ENCODE data around the gene APOL1.

The APOL1 gene

DNA sequence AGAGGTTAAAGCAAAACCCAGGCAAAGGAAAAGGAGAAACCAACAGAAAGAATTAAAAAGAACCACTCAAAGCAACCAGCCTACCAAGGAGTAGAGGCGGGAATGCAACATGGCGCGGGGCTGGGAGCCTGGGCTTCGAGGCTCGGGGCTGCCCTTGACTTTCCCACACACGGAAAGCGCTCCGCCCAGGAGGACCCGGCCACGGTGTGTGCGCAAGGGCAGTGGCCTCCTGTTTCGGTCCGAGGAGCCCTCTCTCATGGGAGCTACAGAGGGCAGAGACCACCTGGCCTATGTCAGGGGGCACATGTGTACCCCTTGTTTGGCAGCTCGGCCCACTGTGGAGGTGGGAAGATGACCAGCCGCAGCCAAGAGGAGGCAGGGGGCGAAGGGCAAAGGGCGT is 55.9 kb downstream of the APOL1 start:
- no peak for DNase-seq (ENCODE audit: low spot score)

GRCh38 chr22:36311386-36312085 is 58.6 kb downstream of the APOL1 start:
- no peak for DNase-seq (ENCODE audit: low spot score)

DNA sequence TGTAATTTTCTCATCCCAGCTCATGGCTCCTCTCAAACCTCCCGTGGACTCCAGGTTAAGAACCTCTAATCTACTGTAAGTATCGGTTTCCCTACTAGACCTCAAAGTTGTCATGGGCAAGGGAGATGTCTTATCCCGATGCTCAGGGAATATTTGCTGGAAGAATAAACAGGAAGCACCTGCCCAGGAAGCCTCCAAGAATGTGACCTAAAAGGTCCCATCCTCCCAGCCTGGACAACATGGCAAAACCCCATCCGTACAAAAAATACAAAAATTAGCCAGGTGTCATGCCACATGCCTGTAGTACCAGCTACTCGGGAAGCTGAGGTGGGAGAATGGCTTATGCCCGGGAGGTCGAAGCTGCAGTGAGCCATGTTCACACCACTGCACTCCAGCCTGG is 62.4 kb downstream of the APOL1 start:
- DNase-seq (ENCODE audit: low spot score): no peak

GRCh38 chr22:36316419-36316818 is 63.5 kb downstream of the APOL1 start:
- no peak for DNase-seq (ENCODE audit: low spot score)

Measured in AG08396 (cell line).